IMR-90 (cell line): ENCODE data around the gene TMEM231. TPM values are rescaled to one million over a fixed set of nuclear protein-coding genes. Genes with fewer than 3 reads are reported as not detected.

ENCODE experiments used
- ATAC-seq: fragments of 200-7000 bp; cut with Tn5 transposase; 2 replicates; pipeline ENCODE4 v1.9.1; 2020; ENCODE audit warnings: low read depth, mild to moderate bottlenecking, moderate library complexity
- BruUV-seq: library from RNA; stranded (reverse); fragments of 400-500 nt; replicated peaks from 2 replicates; lab custom pipeline; 2021; lab: Mats Ljungman, UMichigan
- CTCF ChIA-PET: fragments of 300-600 bp; formaldehyde crosslinking; extraction: SDS; loops from one replicate; lab custom pipeline; 2021; ENCODE audit warnings: antibody characterized with exemption; lab: Yijun Ruan, JAX
- POLR2A ChIA-PET: fragments of 300-600 bp; sonication (Branson Sonifier 250); formaldehyde crosslinking; loops from one replicate; lab custom pipeline; 2022; ENCODE audit warnings: antibody characterized with exemption; ENCODE audit not compliant: unreplicated experiment; lab: Charles Lee
- DNase-seq: peaks from one replicate; pipeline ENCODE4 v3.0.0; 2013
- H2AFZ ChIP-seq: replicated peaks from 2 replicates; pipeline ENCODE3; 2013; ENCODE audit warnings: low read length, mild to moderate bottlenecking; ENCODE audit not compliant: poor library complexity
- H2AK5ac ChIP-seq: 2 replicates; pipeline ENCODE4 v1.6.1; 2013; ENCODE audit warnings: low read depth, low read length, inconsistent platforms
- H2AK9ac ChIP-seq: replicated peaks from 2 replicates; pipeline ENCODE3; 2013; ENCODE audit warnings: mild to moderate bottlenecking, low read depth, low read length, moderate library complexity; ENCODE audit not compliant: poor library complexity
- H2BK120ac ChIP-seq: 2 replicates; pipeline ENCODE4 v1.6.1; 2013; ENCODE audit warnings: low read depth, low read length, inconsistent platforms
- H2BK15ac ChIP-seq: 3 replicates; pipeline ENCODE4 v1.6.1; 2013; ENCODE audit warnings: low read depth, low read length, inconsistent platforms
- H2BK20ac ChIP-seq: 2 replicates; pipeline ENCODE4 v1.6.1; 2013; ENCODE audit warnings: low read depth, mild to moderate bottlenecking, inconsistent platforms, low read length, moderate library complexity
- H2BK5ac ChIP-seq: 2 replicates; pipeline ENCODE4 v1.6.1; 2013; ENCODE audit warnings: mild to moderate bottlenecking, low read depth, low read length, inconsistent platforms; ENCODE audit not compliant: poor library complexity, severe bottlenecking
- H3K14ac ChIP-seq: replicated peaks from 2 replicates; pipeline ENCODE4 v1.6.1; 2013; ENCODE audit warnings: low read depth, low read length, inconsistent platforms
- H3K18ac ChIP-seq: 2 replicates; pipeline ENCODE4 v1.6.1; 2013; ENCODE audit warnings: low read depth, low read length, control low read depth
- H3K23ac ChIP-seq: 2 replicates; pipeline ENCODE4 v1.6.1; 2013; ENCODE audit warnings: low read depth, low read length, inconsistent platforms
- H3K27ac ChIP-seq: 2 replicates; pipeline ENCODE4 v1.5.1; 2013; ENCODE audit warnings: mild to moderate bottlenecking, control low read depth, low read length; ENCODE audit not compliant: insufficient read depth
- H3K27me3 ChIP-seq: 2 replicates; pipeline ENCODE4 v1.6.1; 2013; ENCODE audit warnings: low read length; ENCODE audit not compliant: control insufficient read depth, insufficient read depth
- H3K36me3 ChIP-seq: 2 replicates; pipeline ENCODE4 v1.6.1; 2013; ENCODE audit warnings: low read length, mixed read lengths; ENCODE audit not compliant: control insufficient read depth, insufficient read depth
- H3K4ac ChIP-seq: 2 replicates; pipeline ENCODE4 v1.6.1; 2013; ENCODE audit warnings: low read depth, low read length, inconsistent platforms
- H3K4me1 ChIP-seq: 2 replicates; pipeline ENCODE4 v1.6.1; 2013; ENCODE audit warnings: low read length, mixed read lengths; ENCODE audit not compliant: control insufficient read depth, insufficient read depth
- H3K4me2 ChIP-seq: 2 replicates; pipeline ENCODE4 v1.6.1; 2013; ENCODE audit warnings: low read depth, mild to moderate bottlenecking, control low read depth, low read length, moderate library complexity
- H3K4me3 ChIP-seq: 2 replicates; pipeline ENCODE4 v1.5.1; 2013; ENCODE audit warnings: low read depth, mild to moderate bottlenecking, control low read depth, low read length, moderate library complexity; ENCODE audit not compliant: insufficient read depth
- H3K56ac ChIP-seq: 2 replicates; pipeline ENCODE4 v1.6.1; 2013; ENCODE audit warnings: low read length, inconsistent platforms; ENCODE audit not compliant: insufficient read depth; ENCODE audit errors: extremely low read depth
- H3K79me1 ChIP-seq, 2 experiments: 2 replicates each; pipeline ENCODE4 v1.6.1; 2013; ENCODE audit warnings: low read length in 2 of 2, inconsistent platforms in 1 of 2, low read depth in 1 of 2
- H3K9ac ChIP-seq: 2 replicates; pipeline ENCODE4 v1.6.1; 2013; ENCODE audit warnings: low read depth, low read length, control low read depth
- H3K9me1 ChIP-seq: 2 replicates; pipeline ENCODE4 v1.6.1; 2013; ENCODE audit warnings: low read length, inconsistent platforms; ENCODE audit not compliant: insufficient read depth
- H3K9me3 ChIP-seq: 2 replicates; pipeline ENCODE4 v1.6.1; 2013; ENCODE audit warnings: low read length; ENCODE audit not compliant: control insufficient read depth, insufficient read depth
- H4K20me1 ChIP-seq: 2 replicates; pipeline ENCODE4 v1.6.1; 2013; ENCODE audit warnings: low read length, inconsistent platforms; ENCODE audit not compliant: insufficient read depth
- H4K5ac ChIP-seq: 2 replicates; pipeline ENCODE4 v1.6.1; 2013; ENCODE audit warnings: mild to moderate bottlenecking, low read depth, low read length, control low read depth
- H4K8ac ChIP-seq, 2 experiments: 2 replicates each; pipeline ENCODE4 v1.6.1; 2013; ENCODE audit warnings: low read depth in 2 of 2, low read length in 2 of 2, control low read depth in 1 of 2, inconsistent platforms in 1 of 2
- H4K91ac ChIP-seq: 2 replicates; pipeline ENCODE4 v1.6.1; 2013; ENCODE audit warnings: low read depth, low read length, inconsistent platforms; ENCODE audit not compliant: insufficient read depth
- BHLHE40 ChIP-seq: fragments of 150-350 bp; IDR thresholded peaks from 2 replicates; pipeline ENCODE4 v1.6.1; 2016; ENCODE audit warnings: mild to moderate bottlenecking, low read depth, low read length
- CEBPB ChIP-seq: IDR thresholded peaks from 2 replicates; pipeline ENCODE4 v1.6.1; 2012; ENCODE audit warnings: low read depth, low read length, improper control_type of control experiment
- ELK1 ChIP-seq: fragments of 150-350 bp; IDR thresholded peaks from 2 replicates; pipeline ENCODE4 v1.6.1; 2016; ENCODE audit warnings: low read depth, mild to moderate bottlenecking, low read length, moderate library complexity, borderline replicate concordance
- MAFK ChIP-seq: IDR thresholded peaks from 2 replicates; pipeline ENCODE4 v1.6.1; 2012; ENCODE audit warnings: low read depth, low read length, improper control_type of control experiment
- POLR2A ChIP-seq: IDR thresholded peaks from 2 replicates; pipeline ENCODE4 v1.6.1; 2012; ENCODE audit warnings: mild to moderate bottlenecking, low read depth, low read length
- RAD21 ChIP-seq: IDR thresholded peaks from 2 replicates; pipeline ENCODE4 v1.6.1; 2012; ENCODE audit warnings: low read length, improper control_type of control experiment
- WGBS, 2 experiments: methylation state at CpG; one replicate each; pipeline versions ENCODE4 v1.1.5 to v1.1.7; 2013; ENCODE audit warnings: missing lambda C conversion rate in 2 of 2; ENCODE audit not compliant: insufficient read length in 1 of 2; ENCODE audit errors: extremely low coverage in 2 of 2; 5-methylcytosine and 5-hydroxymethylcytosine counted together
- dilution Hi-C: fragments of 300-500 bp; cut with HindIII; formaldehyde crosslinking; loops from one replicate; pipeline ENCODE4 v1.14.3; 2018; ENCODE audit warnings: low sequenced_read_pairs; ENCODE audit not compliant: unreplicated experiment
- in situ Hi-C: fragments of 300-500 bp; cut with MboI; formaldehyde crosslinking; loops from 3 replicates; pipeline ENCODE4 v1.14.3; 2019; ENCODE audit warnings: low sequenced_read_pairs, inconsistent platforms, mixed read lengths
- intact Hi-C: fragments of 100-400 bp; cut with micrococcal nuclease; formaldehyde crosslinking; loops from 2 replicates; pipeline ENCODE4 v1.10.0; 2022
- polyA plus RNA-seq, 3 experiments: library from polyadenylated mRNA; depleted of rRNA; stranded (reverse); fragments of >200 nt; gene quantifications; 2 replicates each; pipeline ENCODE4 v1.2.3, GENCODE V29; 2012; ENCODE audit warnings: low replicate concordance in 1 of 3
- total RNA-seq: library from RNA; depleted of rRNA; stranded (reverse); fragments of >200 nt; gene quantifications from 2 replicates; pipeline ENCODE4 v1.2.3, GENCODE V29; 2012
- TF ChIP-seq, protein P1 (sequence below): fragments of 150-350 bp; IDR thresholded peaks from 2 replicates; pipeline ENCODE4 v1.6.1; 2017; ENCODE audit warnings: mild to moderate bottlenecking, antibody characterized with exemption, low read length, low read depth
- TF ChIP-seq, protein P2 (sequence below): conservative IDR thresholded peaks from 2 replicates; pipeline ENCODE4 v1.5.1; 2012; ENCODE audit warnings: mild to moderate bottlenecking, low read depth, low read length, improper control_type of control experiment

Gene TMEM231
- total and polyA plus RNA-seq, 2 of the 4 experiments (the other 2 are of a cell fraction) = 10.6 to 15.4 TPM

- Histone ChIP-seq H3K9ac (no peak overlapping the region), H2AFZ (no peak overlapping the region), H2BK5ac (no peak overlapping the region), H2BK120ac (no peak overlapping the region), H3K23ac (no peak overlapping the region), H3K9me3 (no peaks in the 10 kb centered on the region), H2AK5ac (no peak overlapping the region), H3K14ac (no peak overlapping the region), H3K18ac (no peak overlapping the region), H3K4ac (no peak overlapping the region), H2AK9ac (no peak overlapping the region), H3K27ac (no peak overlapping the region; the same call in 1 of the 2 replicates), H2BK20ac (0 out of 2 replicates have a peak overlapping the region, but pooled peaks have one; percentile 10), H3K4me3 (no peak overlapping the region), H3K4me1 (no peaks in the 10 kb centered on the region; the same call in 1 of the 2 replicates), H4K20me1 (no peaks in the 10 kb centered on the region), H4K8ac (peak overlapping the region; percentile 32 to 61; a peak in 2 of 4 replicates), H3K36me3 (no peaks in the 10 kb centered on the region), H3K9me1 (no peaks in the 10 kb centered on the region; the same call in 1 of the 2 replicates), H4K91ac (no peak overlapping the region), H3K4me2 (no peak overlapping the region), H3K27me3 (peaks cover 1% of the 10 kb centered on the region; the same call in 1 of the 2 replicates), H3K56ac (no peak overlapping the region), H4K5ac (no peak overlapping the region; the same call in 1 of the 2 replicates), H2BK15ac (no peak overlapping the region), H3K79me1 (no peaks in the 10 kb centered on the region)
- CTCF ChIA-PET = interaction anchor here (0.6 to 1.2 kb wide), 3 partner anchors 12 to 170 kb away, joined by 3 read pairs; no protein-coding TSS in a partner anchor
- DNase-seq = no peak
- intact Hi-C loops (no loop called here), dilution Hi-C loops (no loop called here), in situ Hi-C loops (no loop called here)
- no CpG with 5 or more reads among the region's 3 CpGs for WGBS, 2 experiments
- no peak for TF ChIP-seq RAD21
- no peak for TF ChIP-seq MAFK
- TF ChIP-seq CEBPB = no peak
- TF ChIP-seq, protein P1, sequence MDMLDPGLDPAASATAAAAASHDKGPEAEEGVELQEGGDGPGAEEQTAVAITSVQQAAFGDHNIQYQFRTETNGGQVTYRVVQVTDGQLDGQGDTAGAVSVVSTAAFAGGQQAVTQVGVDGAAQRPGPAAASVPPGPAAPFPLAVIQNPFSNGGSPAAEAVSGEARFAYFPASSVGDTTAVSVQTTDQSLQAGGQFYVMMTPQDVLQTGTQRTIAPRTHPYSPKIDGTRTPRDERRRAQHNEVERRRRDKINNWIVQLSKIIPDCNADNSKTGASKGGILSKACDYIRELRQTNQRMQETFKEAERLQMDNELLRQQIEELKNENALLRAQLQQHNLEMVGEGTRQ = no peak
- TF ChIP-seq ELK1 = no peak
- TF ChIP-seq, protein P2, sequence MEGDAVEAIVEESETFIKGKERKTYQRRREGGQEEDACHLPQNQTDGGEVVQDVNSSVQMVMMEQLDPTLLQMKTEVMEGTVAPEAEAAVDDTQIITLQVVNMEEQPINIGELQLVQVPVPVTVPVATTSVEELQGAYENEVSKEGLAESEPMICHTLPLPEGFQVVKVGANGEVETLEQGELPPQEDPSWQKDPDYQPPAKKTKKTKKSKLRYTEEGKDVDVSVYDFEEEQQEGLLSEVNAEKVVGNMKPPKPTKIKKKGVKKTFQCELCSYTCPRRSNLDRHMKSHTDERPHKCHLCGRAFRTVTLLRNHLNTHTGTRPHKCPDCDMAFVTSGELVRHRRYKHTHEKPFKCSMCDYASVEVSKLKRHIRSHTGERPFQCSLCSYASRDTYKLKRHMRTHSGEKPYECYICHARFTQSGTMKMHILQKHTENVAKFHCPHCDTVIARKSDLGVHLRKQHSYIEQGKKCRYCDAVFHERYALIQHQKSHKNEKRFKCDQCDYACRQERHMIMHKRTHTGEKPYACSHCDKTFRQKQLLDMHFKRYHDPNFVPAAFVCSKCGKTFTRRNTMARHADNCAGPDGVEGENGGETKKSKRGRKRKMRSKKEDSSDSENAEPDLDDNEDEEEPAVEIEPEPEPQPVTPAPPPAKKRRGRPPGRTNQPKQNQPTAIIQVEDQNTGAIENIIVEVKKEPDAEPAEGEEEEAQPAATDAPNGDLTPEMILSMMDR = no peak
- no peak for TF ChIP-seq BHLHE40
- TF ChIP-seq POLR2A = no peak
- POLR2A ChIA-PET = interaction anchor here (0.6 kb wide), 1 partner anchor 10 kb away, joined by 4 read pairs; no protein-coding TSS in a partner anchor
- no peak for ATAC-seq
- BruUV-seq = no TSS peak
These were observed 49.9 kb downstream of the TMEM231 start for GRCh38 chr16:75506107-75506506.
